Measurements from ENCODE around the gene GBP3. TPM values are rescaled to one million over a fixed set of nuclear protein-coding genes. Genes with fewer than 3 reads are reported as not detected.
"Not testable (repeated sequence)": the region's sequence is repeated elsewhere in the genome, so short reads cannot be mapped to it uniquely, and the experiment has no call there.

Gene GBP3
- polyA plus RNA-seq, 3 donors = 11.4 to 19.2 (median 15.9) TPM

- no peak for DNase-seq (ENCODE audit: extremely low read depth in 1 of 11, low read depth in 9 of 11, low spot score in 4 of 11)
Measured at GRCh38 chr1:89044970-89045721, 22.5 kb upstream of the GBP3 start.

- DNase-seq (ENCODE audit: extremely low read depth in 1 of 11, low read depth in 9 of 11, low spot score in 4 of 11) = no peak
Measured at GRCh38 chr1:89043940-89044339, 21.3 kb upstream of the GBP3 start.

- no peak for DNase-seq (ENCODE audit: extremely low read depth in 1 of 11, low read depth in 9 of 11, low spot score in 4 of 11)
Measured at GRCh38 chr1:89042491-89042890, 19.8 kb upstream of the GBP3 start.

- DNase-seq (ENCODE audit: extremely low read depth in 1 of 11, low read depth in 9 of 11, low spot score in 4 of 11) = no peak
Measured at GRCh38 chr1:89041721-89042120, 19.1 kb upstream of the GBP3 start.

- no peak for DNase-seq (ENCODE audit: extremely low read depth in 1 of 11, low read depth in 9 of 11, low spot score in 4 of 11)
Measured at GRCh38 chr1:89041119-89041641, 18.5 kb upstream of the GBP3 start.

- no peak for DNase-seq (ENCODE audit: extremely low read depth in 1 of 11, low read depth in 9 of 11, low spot score in 4 of 11)
Measured at GRCh38 chr1:89040315-89040626, 17.6 kb upstream of the GBP3 start.

- no peak for DNase-seq (ENCODE audit: extremely low read depth in 1 of 11, low read depth in 9 of 11, low spot score in 4 of 11)
Measured at GRCh38 chr1:89037186-89037585, 14.5 kb upstream of the GBP3 start.

- no peak for DNase-seq (ENCODE audit: extremely low read depth in 1 of 11, low read depth in 9 of 11, low spot score in 4 of 11)
Measured at GRCh38 chr1:89035080-89035479, 12.4 kb upstream of the GBP3 start.

- DNase-seq (ENCODE audit: extremely low read depth in 1 of 11, low read depth in 9 of 11, low spot score in 4 of 11) = not testable (repeated sequence)
Measured at GRCh38 chr1:89034004-89034403, 11.3 kb upstream of the GBP3 start.

GRCh38 chr1:89029051-89029450 lies 6.4 kb upstream of the GBP3 start:
- DNase-seq (ENCODE audit: extremely low read depth in 1 of 11, low read depth in 9 of 11, low spot score in 4 of 11) = not testable (repeated sequence)

- DNase-seq (ENCODE audit: extremely low read depth in 1 of 11, low read depth in 9 of 11, low spot score in 4 of 11) = no peak
Measured at GRCh38 chr1:89025928-89026327, 3.3 kb upstream of the GBP3 start.

GRCh38 chr1:89023026-89023425 lies 360 bp upstream of the GBP3 start:
- DNase-seq (ENCODE audit: extremely low read depth in 1 of 11, low read depth in 9 of 11, low spot score in 4 of 11) = no peak

GRCh38 chr1:89018318-89018717 lies 4.3 kb downstream of the GBP3 start:
- not testable (repeated sequence) for DNase-seq (ENCODE audit: extremely low read depth in 1 of 11, low read depth in 9 of 11, low spot score in 4 of 11)

- no peak for DNase-seq (ENCODE audit: extremely low read depth in 1 of 11, low read depth in 9 of 11, low spot score in 4 of 11)
Measured at GRCh38 chr1:89008511-89008910, 14.2 kb downstream of the GBP3 start.

GRCh38 chr1:89005286-89006151 lies 17.1 kb downstream of the GBP3 start:
- DNase-seq (ENCODE audit: extremely low read depth in 1 of 11, low read depth in 9 of 11, low spot score in 4 of 11) = no peak

- DNase-seq (ENCODE audit: extremely low read depth in 1 of 11, low read depth in 9 of 11, low spot score in 4 of 11) = not testable (repeated sequence)
Measured at GRCh38 chr1:89002176-89002575, 20.5 kb downstream of the GBP3 start.

GRCh38 chr1:89001510-89001909 lies 21.2 kb downstream of the GBP3 start:
- DNase-seq (ENCODE audit: extremely low read depth in 1 of 11, low read depth in 9 of 11, low spot score in 4 of 11) = no peak

- peak in 7 of 11 donors; percentile 60 to 71 (median 61) for DNase-seq (ENCODE audit: extremely low read depth in 1 of 11, low read depth in 9 of 11, low spot score in 4 of 11)
Measured at GRCh38 chr1:88998716-88999115, 23.9 kb downstream of the GBP3 start.

GRCh38 chr1:88990426-88990825 lies 32.2 kb downstream of the GBP3 start:
- no peak for DNase-seq (ENCODE audit: extremely low read depth in 1 of 11, low read depth in 9 of 11, low spot score in 4 of 11)

- no peak for DNase-seq (ENCODE audit: extremely low read depth in 1 of 11, low read depth in 9 of 11, low spot score in 4 of 11)
Measured at GRCh38 chr1:88985692-88986091, 37.0 kb downstream of the GBP3 start.

All from renal cortex interstitium (tissue), 11 donors.